Hepatocyte (in vitro differentiated cells): ENCODE data around the gene TCP11L2.

Source experiments
- CTCF ChIP-seq: fragments of 200-600 bp; sonication (generic); IDR thresholded peaks from 2 replicates; pipeline ENCODE4 v1.5.1; 2016; ENCODE audit warnings: antibody characterized with exemption, mild to moderate bottlenecking; ENCODE audit not compliant: poor library complexity
- EZH2 ChIP-seq: fragments of 200-600 bp; sonication (generic); IDR thresholded peaks from 2 replicates; pipeline ENCODE4 v1.6.1; 2016; ENCODE audit warnings: antibody characterized with exemption, mild to moderate bottlenecking, borderline replicate concordance
- EZH2phosphoT487 ChIP-seq: fragments of 200-600 bp; sonication (generic); IDR thresholded peaks from one replicate; pipeline ENCODE4 v1.6.1; 2018; ENCODE audit warnings: antibody characterized with exemption, mild to moderate bottlenecking, low read depth, moderate library complexity; ENCODE audit not compliant: unreplicated experiment, severe bottlenecking

GRCh38 chr12:106358396-106359241, 56.1 kb downstream of the TCP11L2 start:
- no peak for TF ChIP-seq CTCF
- TF ChIP-seq EZH2phosphoT487, result no peak
- no peak for TF ChIP-seq EZH2
